Measurements from ENCODE around the gene BTBD9.

DNA sequence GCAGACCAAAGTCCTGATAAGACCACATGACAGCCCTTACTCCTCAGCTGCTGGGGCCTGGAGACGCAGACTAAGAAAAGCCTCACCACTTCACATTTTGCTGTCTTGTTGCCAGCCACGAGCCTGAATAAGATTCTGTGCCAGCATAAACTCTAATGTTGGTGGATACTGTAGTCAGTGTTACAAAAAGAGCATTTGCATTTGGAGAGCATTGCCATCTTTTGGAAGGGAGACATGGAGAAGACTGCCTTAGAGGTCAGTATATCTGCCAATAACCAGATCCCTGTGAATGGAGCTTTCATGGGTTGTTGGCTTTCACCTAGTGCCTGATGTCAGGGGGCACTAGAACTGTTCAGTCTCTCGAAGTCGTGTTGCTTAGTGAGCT, 505.0 kb downstream of the BTBD9 start:
- TF ChIP-seq SUZ12 (IDR thresholded peaks at IDR 0.05; ENCODE audit: extremely low read depth, insufficient read depth, insufficient read length) (no peak), YY1 (IDR thresholded peaks at IDR 0.05; ENCODE audit: insufficient read depth, insufficient read length) (no peak)

All from NT2/D1 (cell line).